ENCODE data around the gene BMPER. TPM values are rescaled to one million over a fixed set of nuclear protein-coding genes. Genes with fewer than 3 reads are reported as not detected.

BMPER gene
- total RNA-seq, 6 donors from 2014 or later = 2.5 to 15.6 (median 9.4) TPM

- Histone ChIP-seq H3K9me3 (peaks cover 8 to 25% (median 17%) of the 10 kb centered on the region in 4 donors), H3K27ac (no peak overlapping the region), H3K4me3 (no peak overlapping the region), H3K4me1 (no peaks in the 10 kb centered on the region), H3K27me3 (no peaks in the 10 kb centered on the region), H3K36me3 (no peaks in the 10 kb centered on the region)
- DNase-seq = no peak
- WGBS, 2 donors = 0% methylated on average over 1 of the region's 1 CpG
- TF ChIP-seq POLR2AphosphoS5 (IDR thresholded peaks at IDR 0.05) (no peak), POLR2A (IDR thresholded peaks at IDR 0.05) (no peak), CTCF (IDR thresholded peaks at IDR 0.05) (no peak), EP300 (IDR thresholded peaks at IDR 0.05) (no peak)
- ATAC-seq (ENCODE audit: low FRiP score in 2 of 2) = no peak
These were observed 219.4 kb downstream of the BMPER start for GRCh38 chr7:34124765-34125164.

DNA sequence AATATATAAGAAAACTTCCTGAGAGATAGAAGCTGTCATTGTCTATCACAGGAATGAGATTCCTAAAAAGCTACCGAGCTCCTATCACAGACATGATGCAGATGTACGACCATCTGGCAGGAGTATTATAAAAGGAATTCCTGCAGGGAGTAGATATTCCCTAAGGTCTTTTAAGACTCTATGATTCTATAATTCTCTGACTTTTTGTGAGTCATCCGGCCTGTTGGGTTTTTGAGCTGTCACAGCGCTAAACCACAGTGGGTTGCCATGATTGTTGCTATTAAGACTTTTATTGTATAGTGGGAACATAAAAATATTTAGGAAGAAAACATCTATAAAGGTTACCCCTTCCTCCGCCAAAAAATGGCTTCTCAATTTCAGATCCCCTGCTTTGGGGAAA is 223.4 kb downstream of the BMPER start:
- no peak overlapping the region for H3K4me3 ChIP-seq
- no peak for DNase-seq
- WGBS, 2 donors = 75 to 90% methylated on average over 5 of the region's 5 CpGs
- TF ChIP-seq EP300 (IDR thresholded peaks at IDR 0.05) (no peak), POLR2AphosphoS5 (IDR thresholded peaks at IDR 0.05) (no peak), POLR2A (IDR thresholded peaks at IDR 0.05) (no peak), CTCF (IDR thresholded peaks at IDR 0.05) (no peak)
- H3K27me3 ChIP-seq = no peaks in the 10 kb centered on the region
- no peaks in the 10 kb centered on the region for H3K36me3 ChIP-seq
- no peak for ATAC-seq (ENCODE audit: low FRiP score in 2 of 2)
- H3K27ac ChIP-seq = no peak overlapping the region
- no peaks in the 10 kb centered on the region for H3K4me1 ChIP-seq
- H3K9me3 ChIP-seq = peaks cover 8 to 25% (median 16%) of the 10 kb centered on the region in 4 donors

DNA sequence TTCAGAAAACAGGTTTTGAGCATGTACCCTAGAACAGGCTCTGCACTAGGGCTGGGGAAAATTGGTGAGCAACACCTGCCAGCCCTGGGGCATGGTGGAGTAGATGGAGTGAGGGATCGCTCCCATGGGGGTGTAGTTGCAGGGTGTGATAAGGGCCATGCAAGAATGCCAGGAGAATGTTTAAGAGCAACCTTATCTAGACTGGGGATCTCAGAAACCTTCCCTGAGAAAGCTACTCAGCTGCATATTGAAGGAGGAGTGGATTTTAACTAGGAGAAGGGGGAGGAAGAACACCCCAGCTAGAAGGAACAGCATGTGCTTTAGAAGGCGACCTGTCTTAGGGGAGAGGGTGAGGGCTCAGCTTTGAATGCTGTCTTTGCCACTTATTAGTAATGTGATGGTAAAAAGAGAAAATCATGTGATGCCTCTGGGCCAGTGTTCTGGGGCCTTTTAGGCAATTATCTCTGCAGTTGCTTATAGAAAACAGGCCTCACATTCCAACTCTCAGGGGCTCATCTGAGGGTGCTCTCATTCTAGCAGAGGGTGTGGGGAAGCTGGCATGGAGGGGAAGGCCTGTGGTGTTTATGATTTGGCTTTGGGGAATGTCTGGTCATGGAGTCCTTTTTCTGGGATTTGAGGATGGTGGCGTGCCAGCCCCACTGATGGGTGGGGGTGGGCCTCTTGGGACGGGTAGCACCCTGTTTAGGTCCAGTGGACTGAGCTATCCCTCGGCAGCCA is 225.4 kb downstream of the BMPER start:
- WGBS, 2 donors = 69 to 77% methylated on average over 4 of the region's 5 CpGs
- no peaks in the 10 kb centered on the region for H3K36me3 ChIP-seq
- DNase-seq = no peak

GRCh38 chr7:34131371-34131770 is 226.0 kb downstream of the BMPER start:
- Histone ChIP-seq H3K27ac (peak overlapping the region in 2 of 4 donors; percentile 5 to 35), H3K4me1 (peaks cover 0 to 6% (median 0%) of the 10 kb centered on the region in 4 donors), H3K4me3 (no peak overlapping the region), H3K9me3 (no peaks in the 10 kb centered on the region), H3K36me3 (no peaks in the 10 kb centered on the region), H3K27me3 (no peaks in the 10 kb centered on the region)
- DNase-seq (no peak), ATAC-seq (ENCODE audit: low FRiP score in 2 of 2) (no peak)
- WGBS, 2 donors = 77 to 90% methylated on average over 9 of the region's 9 CpGs
- no peak for TF ChIP-seq POLR2AphosphoS5 (IDR thresholded peaks at IDR 0.05)
- TF ChIP-seq EP300 (IDR thresholded peaks at IDR 0.05) = no peak
- no peak for TF ChIP-seq CTCF (IDR thresholded peaks at IDR 0.05)
- no peak for TF ChIP-seq POLR2A (IDR thresholded peaks at IDR 0.05)

More for the DNA sequence above, 225.4 kb downstream of the BMPER start:
- Histone ChIP-seq H3K4me3 (no peak overlapping the region), H3K27ac (peak overlapping the region in 3 of 4 donors; percentile 5 to 35 (median 10)), H3K9me3 (peaks cover 0 to 5% (median 0%) of the 10 kb centered on the region in 4 donors), H3K27me3 (no peaks in the 10 kb centered on the region), H3K4me1 (peaks cover 0 to 6% (median 0%) of the 10 kb centered on the region in 4 donors)
- peak in 1 of 2 donors; percentile 58 for ATAC-seq (ENCODE audit: low FRiP score in 2 of 2)
- no peak for TF ChIP-seq POLR2A (IDR thresholded peaks at IDR 0.05)
- TF ChIP-seq CTCF (IDR thresholded peaks at IDR 0.05) = no peak
- TF ChIP-seq EP300 (IDR thresholded peaks at IDR 0.05) = no peak
- no peak for TF ChIP-seq POLR2AphosphoS5 (IDR thresholded peaks at IDR 0.05)

Data from upper lobe of left lung (tissue), 6 donors.